Activated CD4-positive, alpha-beta T cell treated with anti-CD3 and anti-CD28 coated beads, Interleukin-2, amount 50 U/mL, for 1 hour (primary cell): Measurements from ENCODE around the gene STAC.

Source experiments
- DNase-seq: peaks from one replicate; pipeline ENCODE4 v3.0.0-alpha.2; 2020

STAC gene

GRCh38 chr3:36596419-36596818 is 216.1 kb downstream of the STAC start:
- DNase-seq: no peak

GRCh38 chr3:36597422-36597821 is 217.1 kb downstream of the STAC start:
- no peak for DNase-seq
